Activated T-helper 9 cell treated with anti-CD3 and anti-CD28 coated beads, Interleukin-2, amount 50 U/mL, for 16 hours (primary cell): Measurements from ENCODE around the gene PES1.
"Not testable (repeated sequence)": the region's sequence is repeated elsewhere in the genome, so short reads cannot be mapped to it uniquely, and the experiment has no call there.

Experiments
- DNase-seq: peaks from one replicate; pipeline ENCODE4 v3.0.0-alpha.2; 2020; ENCODE audit warnings: low read depth

The PES1 gene

GRCh38 chr22:30555282-30556210, 36.2 kb downstream of the PES1 start:
- DNase-seq, result no peak

GRCh38 chr22:30553971-30554370, 37.7 kb downstream of the PES1 start:
- no peak for DNase-seq

GRCh38 chr22:30552719-30553118, 39.0 kb downstream of the PES1 start:
- no peak for DNase-seq

- not testable (repeated sequence) for DNase-seq
Measured at GRCh38 chr22:30551813-30552212, 39.9 kb downstream of the PES1 start.

- no peak for DNase-seq
Measured at GRCh38 chr22:30547188-30547587, 44.5 kb downstream of the PES1 start.

- no peak for DNase-seq
Measured at GRCh38 chr22:30546616-30547015, 45.1 kb downstream of the PES1 start, which contains the start of gene SEC14L6. Gene SEC14L6 (minus strand): TSS chr22:30546741. CDS start chr22:30546682, 59 bp downstream.

GRCh38 chr22:30542811-30543188, 48.9 kb downstream of the PES1 start:
- no peak for DNase-seq

GRCh38 chr22:30541961-30542810, 49.5 kb downstream of the PES1 start:
- DNase-seq, result no peak

GRCh38 chr22:30541511-30541910, 50.2 kb downstream of the PES1 start:
- not testable (repeated sequence) for DNase-seq

GRCh38 chr22:30539368-30539767, 52.3 kb downstream of the PES1 start:
- no peak for DNase-seq

GRCh38 chr22:30538280-30538679, 53.4 kb downstream of the PES1 start:
- DNase-seq, result no peak

- DNase-seq, result no peak
Measured at GRCh38 chr22:30537083-30537731, 54.5 kb downstream of the PES1 start.

GRCh38 chr22:30535182-30535581, 56.5 kb downstream of the PES1 start:
- DNase-seq, result no peak

GRCh38 chr22:30531651-30532608, 59.8 kb downstream of the PES1 start:
- DNase-seq, result no peak

GRCh38 chr22:30526656-30527055, 65.1 kb downstream of the PES1 start:
- no peak for DNase-seq
